Hepatocyte (in vitro differentiated cells): ENCODE data around the gene RIBC2.

Experiments
- CTCF ChIP-seq: fragments of 200-600 bp; sonication (generic); IDR thresholded peaks from 2 replicates; pipeline ENCODE4 v1.5.1; 2016; ENCODE audit warnings: antibody characterized with exemption, mild to moderate bottlenecking; ENCODE audit not compliant: poor library complexity
- EZH2phosphoT487 ChIP-seq: fragments of 200-600 bp; sonication (generic); IDR thresholded peaks from one replicate; pipeline ENCODE4 v1.6.1; 2018; ENCODE audit warnings: antibody characterized with exemption, mild to moderate bottlenecking, low read depth, moderate library complexity; ENCODE audit not compliant: unreplicated experiment, severe bottlenecking

GRCh38 chr22:45420011-45420410 is 6.5 kb downstream of the RIBC2 start:
- TF ChIP-seq CTCF (no peak), EZH2phosphoT487 (no peak)
